SK-N-SH (cell line): ENCODE measurements around the gene MED31. TPM values are rescaled to one million over a fixed set of nuclear protein-coding genes. Genes with fewer than 3 reads are reported as not detected.

Experiments used
- CTCF ChIA-PET: fragments of 300-600, 350-600 bp; formaldehyde crosslinking; extraction: SDS; loops from one replicate; lab custom pipeline; 2021; lab: Yijun Ruan, JAX
- POLR2A ChIA-PET: fragments of 350-600 bp; sonication (Branson Sonifier 250); formaldehyde crosslinking; extraction: SDS; loops from one replicate; lab custom pipeline; 2020; ENCODE audit warnings: antibody characterized with exemption, inconsistent platforms; lab: Yijun Ruan, JAX
- DNase-seq: peaks from one replicate; pipeline ENCODE4 v3.0.0; 2012
- H2AFZ ChIP-seq: fragments of 200-600 bp; sonication (generic); 2 replicates; pipeline ENCODE4 v1.8.1; 2016; ENCODE audit warnings: antibody characterized with exemption, mild to moderate bottlenecking, low read depth
- H3F3A ChIP-seq: fragments of 200-600 bp; sonication (generic); replicated peaks from 2 replicates; pipeline ENCODE3; 2016; ENCODE audit warnings: antibody characterized with exemption, mild to moderate bottlenecking; ENCODE audit not compliant: insufficient read depth
- H3K27ac ChIP-seq, 2 experiments: fragments of 200-500 bp in 1 of 2; fragments of 200-600 bp in 1 of 2; sonication (Bioruptor generic) in 1 of 2; sonication (generic), shearing (Covaris generic) in 1 of 2; 2 replicates each; pipeline versions ENCODE4 v1.5.1 to v1.6.1; 2014 to 2016; ENCODE audit warnings: low read depth in 2 of 2, inconsistent platforms in 1 of 2, low read length in 1 of 2, mild to moderate bottlenecking in 1 of 2, mixed read lengths in 1 of 2
- H3K27me3 ChIP-seq: fragments of 200-600 bp; sonication (generic), shearing (Covaris generic); 2 replicates; pipeline ENCODE4 v1.6.1; 2016; ENCODE audit warnings: mixed run types; ENCODE audit not compliant: insufficient read depth
- H3K36me3 ChIP-seq, 2 experiments: fragments of 200-500 bp in 1 of 2; fragments of 200-600 bp in 1 of 2; sonication (Bioruptor generic) in 1 of 2; sonication (generic) in 1 of 2; replicated peaks in 1 of 2; 2 replicates each; pipeline versions ENCODE3 to v1.5.1; 2014 to 2016; ENCODE audit warnings: low read length in 1 of 2, mild to moderate bottlenecking in 1 of 2; ENCODE audit not compliant: insufficient read depth in 2 of 2, control insufficient read depth in 1 of 2
- H3K4me1 ChIP-seq, 2 experiments: fragments of 200-500 bp in 1 of 2; fragments of 200-600 bp in 1 of 2; sonication (Bioruptor generic) in 1 of 2; sonication (generic), shearing (Covaris generic) in 1 of 2; 2 replicates each; pipeline versions ENCODE4 v1.5.1 to v1.6.1; 2014 to 2016; ENCODE audit warnings: low read depth in 1 of 2, low read length in 1 of 2, mixed run types in 1 of 2; ENCODE audit not compliant: insufficient read depth in 2 of 2, control insufficient read depth in 1 of 2
- H3K4me2 ChIP-seq: fragments of 200-600 bp; sonication (generic), shearing (Covaris generic); 2 replicates; pipeline ENCODE4 v1.6.1; 2017; ENCODE audit warnings: mixed run types
- H3K4me3 ChIP-seq, 2 experiments: fragments of 200-500 bp in 1 of 2; fragments of 200-600 bp in 1 of 2; sonication (Bioruptor generic) in 1 of 2; sonication (generic), shearing (Covaris generic) in 1 of 2; 2 replicates each; pipeline versions ENCODE4 v1.5.1 to v1.8.1; 2014 to 2016; ENCODE audit warnings: low read depth in 2 of 2, inconsistent platforms in 1 of 2, low read length in 1 of 2, mild to moderate bottlenecking in 1 of 2, mixed read lengths in 1 of 2, moderate library complexity in 1 of 2
- H3K79me2 ChIP-seq: fragments of 200-600 bp; sonication (generic); 2 replicates; pipeline ENCODE4 v1.8.1; 2017; ENCODE audit warnings: mild to moderate bottlenecking; ENCODE audit not compliant: insufficient read depth
- H3K9ac ChIP-seq: fragments of 200-600 bp; sonication (generic); 2 replicates; pipeline ENCODE4 v1.6.1; 2017; ENCODE audit warnings: mixed run types
- H3K9me2 ChIP-seq: fragments of 200-600 bp; sonication (generic); 2 replicates; pipeline ENCODE4 v1.6.1; 2017; ENCODE audit warnings: mixed run types
- H3K9me3 ChIP-seq: fragments of 200-600 bp; sonication (generic); 2 replicates; pipeline ENCODE4 v1.6.1; 2017; ENCODE audit warnings: mixed run types, mild to moderate bottlenecking, moderate library complexity
- H4K20me1 ChIP-seq: fragments of 200-600 bp; sonication (generic); 2 replicates; pipeline ENCODE4 v1.6.1; 2017; ENCODE audit warnings: mild to moderate bottlenecking, mixed run types; ENCODE audit not compliant: insufficient read depth
- CHD2 ChIP-seq: fragments of 150-350 bp; IDR thresholded peaks from 2 replicates; pipeline ENCODE4 v1.6.1; 2018; ENCODE audit warnings: low read length; ENCODE audit not compliant: partially characterized antibody
- ELF1 ChIP-seq: IDR thresholded peaks from 2 replicates; pipeline ENCODE4 v1.4.0; 2012
- EZH2phosphoT487 ChIP-seq: fragments of 200-600 bp; sonication (generic); IDR thresholded peaks from 2 replicates; pipeline ENCODE4 v1.6.1; 2017; ENCODE audit warnings: low read depth, mixed run types, mild to moderate bottlenecking, antibody characterized with exemption, moderate library complexity, borderline replicate concordance
- FOSL2 ChIP-seq: IDR thresholded peaks from 2 replicates; pipeline ENCODE4 v1.4.0; 2012; ENCODE audit warnings: low read depth, mild to moderate bottlenecking, moderate library complexity, borderline replicate concordance
- GABPA ChIP-seq: IDR thresholded peaks from 2 replicates; pipeline ENCODE4 v1.4.0; 2012; ENCODE audit warnings: low read depth, mild to moderate bottlenecking
- JUND ChIP-seq: IDR thresholded peaks from 2 replicates; pipeline ENCODE4 v1.4.0; 2012
- MXI1 ChIP-seq: IDR thresholded peaks from 2 replicates; pipeline ENCODE4 v1.6.1; 2012; ENCODE audit warnings: mild to moderate bottlenecking, low read depth, low read length, improper control_type of control experiment
- PBX3 ChIP-seq: IDR thresholded peaks from 2 replicates; pipeline ENCODE4; 2012
- RCOR1 ChIP-seq: fragments of 150-350 bp; IDR thresholded peaks from 2 replicates; pipeline ENCODE4 v1.6.1; 2017; ENCODE audit warnings: antibody characterized with exemption, low read length
- REST ChIP-seq: IDR thresholded peaks from 2 replicates; pipeline ENCODE4 v1.6.1; 2012; ENCODE audit warnings: mild to moderate bottlenecking, low read depth, low read length, moderate library complexity
- RFX5 ChIP-seq: IDR thresholded peaks from 2 replicates; pipeline ENCODE4 v1.6.1; 2012; ENCODE audit warnings: mild to moderate bottlenecking, improper control_type of control experiment, low read length
- SIN3A ChIP-seq: IDR thresholded peaks from 2 replicates; pipeline ENCODE4 v1.6.1; 2012; ENCODE audit warnings: low read depth, mild to moderate bottlenecking, low read length, moderate library complexity, borderline replicate concordance
- SMC3 ChIP-seq: IDR thresholded peaks from 2 replicates; pipeline ENCODE4 v1.6.1; 2012; ENCODE audit warnings: low read depth, low read length, improper control_type of control experiment
- TEAD4 ChIP-seq: IDR thresholded peaks from 2 replicates; pipeline ENCODE4 v1.4.0; 2012; ENCODE audit warnings: mild to moderate bottlenecking, borderline replicate concordance; ENCODE audit not compliant: insufficient read depth
- USF1 ChIP-seq: IDR thresholded peaks from 2 replicates; pipeline ENCODE4 v1.4.0; 2012; ENCODE audit warnings: low read depth, borderline replicate concordance
- YY1 ChIP-seq: IDR thresholded peaks from 2 replicates; pipeline ENCODE4 v1.4.0; 2012; ENCODE audit warnings: low read depth, mild to moderate bottlenecking
- ZBTB33 ChIP-seq: IDR thresholded peaks from 2 replicates; pipeline ENCODE4 v1.4.0; 2012; ENCODE audit warnings: low read depth, borderline replicate concordance
- WGBS: methylation state at CpG from one replicate; pipeline ENCODE4 v1.1.6; 2017; ENCODE audit warnings: low lambda C conversion rate; 5-methylcytosine and 5-hydroxymethylcytosine counted together
- polyA plus RNA-seq, 3 experiments: library from polyadenylated mRNA; depleted of rRNA; stranded (reverse); fragments of >200 nt; gene quantifications; 2 replicates each; pipeline ENCODE4 v1.2.3, GENCODE V29; 2012

The MED31 gene
- polyA plus RNA-seq, 1 of the 3 experiments (the other 2 are of a cell fraction): 15.1 TPM

GRCh38 chr17:6633263-6633662 is 18.1 kb downstream of the MED31 start:
- Histone ChIP-seq H3K4me1 (no peaks in the 10 kb centered on the region; a peak in 1 of 4 replicates), H3K36me3 (peaks cover 54 to 60% of the 10 kb centered on the region in 2 experiments), H3K9ac (no peak overlapping the region), H3K27ac (no peak overlapping the region), H3K27me3 (no peaks in the 10 kb centered on the region), H2AFZ (no peak overlapping the region), H4K20me1 (no peaks in the 10 kb centered on the region; the same call in 1 of the 2 replicates), H3K4me3 (no peak overlapping the region), H3K9me2 (no peaks in the 10 kb centered on the region), H3F3A (peaks cover 7% of the 10 kb centered on the region), H3K9me3 (no peaks in the 10 kb centered on the region), H3K79me2 (peaks cover 17% of the 10 kb centered on the region), H3K4me2 (no peak overlapping the region)
- TF ChIP-seq RCOR1: no peak
- TF ChIP-seq REST: no peak
- TF ChIP-seq EZH2phosphoT487: no peak
- no peak for TF ChIP-seq TEAD4
- no peak for TF ChIP-seq FOSL2
- no peak for TF ChIP-seq ZBTB33
- no peak for TF ChIP-seq USF1
- TF ChIP-seq SIN3A: no peak
- POLR2A ChIA-PET: no interaction called here
- WGBS: 95% methylated on average over 3 of the region's 3 CpGs
- CTCF ChIA-PET: no interaction called here
- DNase-seq: no peak

GRCh38 chr17:6632530-6632929 is 18.9 kb downstream of the MED31 start:
- Histone ChIP-seq H2AFZ (no peak overlapping the region), H3K36me3 (peaks cover 58 to 67% of the 10 kb centered on the region in 2 experiments), H3K9me3 (no peaks in the 10 kb centered on the region), H4K20me1 (no peaks in the 10 kb centered on the region; the same call in 1 of the 2 replicates), H3K27ac (no peak overlapping the region), H3K4me1 (no peaks in the 10 kb centered on the region; a peak in 1 of 4 replicates), H3K9ac (no peak overlapping the region), H3K27me3 (no peaks in the 10 kb centered on the region), H3F3A (peaks cover 7% of the 10 kb centered on the region), H3K4me2 (no peak overlapping the region), H3K79me2 (peaks cover 14% of the 10 kb centered on the region; the same call in 1 of the 2 replicates), H3K4me3 (no peak overlapping the region), H3K9me2 (no peaks in the 10 kb centered on the region)
- CTCF ChIA-PET: no interaction called here
- no peak for DNase-seq
- POLR2A ChIA-PET: no interaction called here
- TF ChIP-seq FOSL2: no peak
- no peak for TF ChIP-seq ZBTB33
- TF ChIP-seq GABPA: no peak
- TF ChIP-seq SMC3: no peak
- TF ChIP-seq YY1: no peak
- no peak for TF ChIP-seq JUND
- no peak for TF ChIP-seq MXI1
- no peak for TF ChIP-seq RFX5
- TF ChIP-seq CHD2: no peak
- no peak for TF ChIP-seq ELF1
- TF ChIP-seq PBX3: no peak
